ENCODE data around the gene DDAH2.

The DDAH2 gene

GRCh38 chr6:31730631-31731086 lies 1.6 kb upstream of the DDAH2 start:
- whole genome bisulfite sequencing, 2 donors (ENCODE audit: extremely low coverage in 2 of 2, insufficient read length in 2 of 2, insufficient replicate concordance in 1 of 2) = no CpG with 5 or more reads among the region's 11 CpGs
- Histone ChIP-seq H3K4me2 (ENCODE audit: insufficient read depth, low read length, poor library complexity, severe bottlenecking) (peak overlapping the region; percentile 50), H3K36me3 (replicated peaks in 1 of 2; ENCODE audit: control insufficient read depth in 2 of 2, insufficient read depth in 2 of 2, low read length in 2 of 2) (peaks cover 54 to 83% of the 10 kb centered on the region in 2 donors), H3K27me3 (ENCODE audit: control insufficient read depth in 3 of 3, insufficient read depth in 3 of 3, low read depth in 1 of 3, low read length in 3 of 3) (no peaks in the 10 kb centered on the region), H3K14ac (ENCODE audit: low read length) (no peak overlapping the region), H4K8ac (ENCODE audit: low read depth, low read length) (no peak overlapping the region), H3K79me1 (ENCODE audit: low read depth, low read length) (peaks cover 15% of the 10 kb centered on the region), H3K9me3 (replicated peaks in 1 of 2; ENCODE audit: control insufficient read depth in 2 of 2, insufficient read depth in 1 of 2, low read depth in 1 of 2, low read length in 2 of 2) (no peaks in the 10 kb centered on the region), H2BK12ac (ENCODE audit: low read length) (no peak overlapping the region), H3K4me3 (ENCODE audit: low read length in 2 of 2) (peak overlapping the region in 1 of 2 donors; percentile 83), H2BK5ac (ENCODE audit: low read length) (no peak overlapping the region), H3K18ac (ENCODE audit: low read length) (no peak overlapping the region), H2BK15ac (ENCODE audit: low read length) (no peak overlapping the region), H3K4me1 (ENCODE audit: control insufficient read depth in 2 of 2, insufficient read depth in 1 of 2, low read depth in 1 of 2, low read length in 2 of 2) (peaks cover 13 to 24% of the 10 kb centered on the region in 2 donors), H3K9ac (ENCODE audit: low read depth, low read length, poor library complexity) (no peak overlapping the region), H2BK120ac (ENCODE audit: low read depth, low read length) (no peak overlapping the region), H4K91ac (ENCODE audit: low read depth, low read length, poor library complexity) (no peak overlapping the region), H3K4ac (ENCODE audit: low read length) (no peak overlapping the region), H3K27ac (replicated peaks; ENCODE audit: low read length) (peak overlapping the region; percentile 54), H2AK5ac (ENCODE audit: low read depth, low read length) (no peak overlapping the region), H3K23ac (ENCODE audit: low read depth, low read length, poor library complexity) (no peak overlapping the region), H2AFZ (ENCODE audit: low read length) (no peak overlapping the region)
- no peak for DNase-seq (ENCODE audit: low spot score)

- no CpG with 5 or more reads among the region's 46 CpGs for WGBS, 2 donors (ENCODE audit: extremely low coverage in 2 of 2, insufficient read length in 2 of 2, insufficient replicate concordance in 1 of 2)
- Histone ChIP-seq H2AK5ac (ENCODE audit: low read depth, low read length) (peak overlapping the region; percentile 88), H2BK5ac (ENCODE audit: low read length) (peak overlapping the region; percentile 85), H3K27ac (replicated peaks; ENCODE audit: low read length) (peak overlapping the region; percentile 84), H4K8ac (ENCODE audit: low read depth, low read length) (no peak overlapping the region), H2BK12ac (ENCODE audit: low read length) (no peak overlapping the region), H3K4me1 (ENCODE audit: control insufficient read depth in 2 of 2, insufficient read depth in 1 of 2, low read depth in 1 of 2, low read length in 2 of 2) (peaks cover 13 to 24% of the 10 kb centered on the region in 2 donors), H3K14ac (ENCODE audit: low read length) (peak overlapping the region; percentile 73), H3K4ac (ENCODE audit: low read length) (no peak overlapping the region), H3K9ac (ENCODE audit: low read depth, low read length, poor library complexity) (peak overlapping the region; percentile 82), H3K9me3 (replicated peaks in 1 of 2; ENCODE audit: control insufficient read depth in 2 of 2, insufficient read depth in 1 of 2, low read depth in 1 of 2, low read length in 2 of 2) (no peaks in the 10 kb centered on the region), H2BK15ac (ENCODE audit: low read length) (no peak overlapping the region), H3K27me3 (ENCODE audit: control insufficient read depth in 3 of 3, insufficient read depth in 3 of 3, low read depth in 1 of 3, low read length in 3 of 3) (no peaks in the 10 kb centered on the region), H4K91ac (ENCODE audit: low read depth, low read length, poor library complexity) (peak overlapping the region; percentile 89), H3K4me2 (ENCODE audit: insufficient read depth, low read length, poor library complexity, severe bottlenecking) (peak overlapping the region; percentile 77), H3K23ac (ENCODE audit: low read depth, low read length, poor library complexity) (peak overlapping the region; percentile 95), H3K36me3 (replicated peaks in 1 of 2; ENCODE audit: control insufficient read depth in 2 of 2, insufficient read depth in 2 of 2, low read length in 2 of 2) (peaks cover 55 to 86% of the 10 kb centered on the region in 2 donors), H3K79me1 (ENCODE audit: low read depth, low read length) (peaks cover 15% of the 10 kb centered on the region), H2BK120ac (ENCODE audit: low read depth, low read length) (no peak overlapping the region), H2AFZ (ENCODE audit: low read length) (peak overlapping the region; percentile 86), H3K4me3 (ENCODE audit: low read length in 2 of 2) (peak overlapping the region; percentile 83 to 94), H3K18ac (ENCODE audit: low read length) (peak overlapping the region; percentile 100)
- DNase-seq (ENCODE audit: low spot score) = peak; percentile 93
Measured at GRCh38 chr6:31729979-31730630, 1.0 kb upstream of the DDAH2 start.

- H2AK5ac ChIP-seq (ENCODE audit: low read depth, low read length) = peak overlapping the region; percentile 88
- peak overlapping the region; percentile 100 for H3K18ac ChIP-seq (ENCODE audit: low read length)
- peak overlapping the region; percentile 95 for H3K23ac ChIP-seq (ENCODE audit: low read depth, low read length, poor library complexity)
- H2BK12ac ChIP-seq (ENCODE audit: low read length) = no peak overlapping the region
- peaks cover 57 to 83% of the 10 kb centered on the region in 2 donors for H3K36me3 ChIP-seq (replicated peaks in 1 of 2; ENCODE audit: control insufficient read depth in 2 of 2, insufficient read depth in 2 of 2, low read length in 2 of 2)
- WGBS, 2 donors (ENCODE audit: extremely low coverage in 2 of 2, insufficient read length in 2 of 2, insufficient replicate concordance in 1 of 2) = no CpG with 5 or more reads among the region's 29 CpGs
- peak overlapping the region; percentile 84 for H3K27ac ChIP-seq (replicated peaks; ENCODE audit: low read length)
- peak overlapping the region; percentile 77 for H3K4me2 ChIP-seq (ENCODE audit: insufficient read depth, low read length, poor library complexity, severe bottlenecking)
- H4K91ac ChIP-seq (ENCODE audit: low read depth, low read length, poor library complexity) = no peak overlapping the region
- H3K14ac ChIP-seq (ENCODE audit: low read length) = peak overlapping the region; percentile 73
- no peak overlapping the region for H2BK15ac ChIP-seq (ENCODE audit: low read length)
- H4K8ac ChIP-seq (ENCODE audit: low read depth, low read length) = no peak overlapping the region
- peak overlapping the region; percentile 86 for H2AFZ ChIP-seq (ENCODE audit: low read length)
- no peaks in the 10 kb centered on the region for H3K9me3 ChIP-seq (replicated peaks in 1 of 2; ENCODE audit: control insufficient read depth in 2 of 2, insufficient read depth in 1 of 2, low read depth in 1 of 2, low read length in 2 of 2)
- H3K4ac ChIP-seq (ENCODE audit: low read length) = no peak overlapping the region
- no peak overlapping the region for H2BK120ac ChIP-seq (ENCODE audit: low read depth, low read length)
- peaks cover 13 to 18% of the 10 kb centered on the region in 2 donors for H3K4me1 ChIP-seq (ENCODE audit: control insufficient read depth in 2 of 2, insufficient read depth in 1 of 2, low read depth in 1 of 2, low read length in 2 of 2)
- H3K27me3 ChIP-seq (ENCODE audit: control insufficient read depth in 3 of 3, insufficient read depth in 3 of 3, low read depth in 1 of 3, low read length in 3 of 3) = no peaks in the 10 kb centered on the region
- peak; percentile 92 for DNase-seq (ENCODE audit: low spot score)
- peak overlapping the region; percentile 82 for H3K9ac ChIP-seq (ENCODE audit: low read depth, low read length, poor library complexity)
- H3K4me3 ChIP-seq (ENCODE audit: low read length in 2 of 2) = peak overlapping the region; percentile 83 to 94
- peaks cover 15% of the 10 kb centered on the region for H3K79me1 ChIP-seq (ENCODE audit: low read depth, low read length)
- H2BK5ac ChIP-seq (ENCODE audit: low read length) = peak overlapping the region; percentile 85
Measured at GRCh38 chr6:31729515-31729978, 448 bp upstream of the DDAH2 start.

Data from neuronal stem cell (in vitro differentiated cells).